Ishikawa (cell line): ENCODE measurements around the gene APOL4.

Source experiments
- CEBPB ChIP-seq: IDR thresholded peaks from 2 replicates; pipeline ENCODE4 v1.6.1; 2012
- CREB1 ChIP-seq: IDR thresholded peaks from 2 replicates; pipeline ENCODE4 v1.6.1; 2012; ENCODE audit warnings: low read depth
- EGR1 ChIP-seq: IDR thresholded peaks from 2 replicates; pipeline ENCODE4 v1.6.1; 2012
- EP300 ChIP-seq: IDR thresholded peaks from 2 replicates; pipeline ENCODE4 v1.6.1; 2012; ENCODE audit warnings: borderline replicate concordance
- FOXM1 ChIP-seq: IDR thresholded peaks from 2 replicates; pipeline ENCODE4 v1.6.1; 2012; ENCODE audit warnings: low read depth, borderline replicate concordance
- NFIC ChIP-seq: IDR thresholded peaks from 2 replicates; pipeline ENCODE4 v1.6.1; 2012
- RAD21 ChIP-seq: IDR thresholded peaks from 2 replicates; pipeline ENCODE4 v1.6.1; 2012; ENCODE audit warnings: low read depth
- TCF12 ChIP-seq: IDR thresholded peaks from 2 replicates; pipeline ENCODE4 v1.6.1; 2012; ENCODE audit warnings: low read depth
- TEAD4 ChIP-seq: IDR thresholded peaks from 2 replicates; pipeline ENCODE4 v1.6.1; 2012
- YY1 ChIP-seq: IDR thresholded peaks from 2 replicates; pipeline ENCODE4 v1.6.1; 2012; ENCODE audit warnings: low read depth
- ZBTB7A ChIP-seq: IDR thresholded peaks from 2 replicates; pipeline ENCODE4 v1.6.1; 2012; ENCODE audit warnings: low read depth
- TF ChIP-seq, protein P1 (sequence below): IDR thresholded peaks from 2 replicates; pipeline ENCODE4 v1.6.1; 2012
- TF ChIP-seq, protein P2 (sequence below): IDR thresholded peaks from 2 replicates; pipeline ENCODE4 v1.6.1; 2012; ENCODE audit warnings: low read depth, mild to moderate bottlenecking
- TF ChIP-seq, protein P3 (sequence below): IDR thresholded peaks from 2 replicates; pipeline ENCODE4 v1.6.1; 2012

The APOL4 gene

DNA sequence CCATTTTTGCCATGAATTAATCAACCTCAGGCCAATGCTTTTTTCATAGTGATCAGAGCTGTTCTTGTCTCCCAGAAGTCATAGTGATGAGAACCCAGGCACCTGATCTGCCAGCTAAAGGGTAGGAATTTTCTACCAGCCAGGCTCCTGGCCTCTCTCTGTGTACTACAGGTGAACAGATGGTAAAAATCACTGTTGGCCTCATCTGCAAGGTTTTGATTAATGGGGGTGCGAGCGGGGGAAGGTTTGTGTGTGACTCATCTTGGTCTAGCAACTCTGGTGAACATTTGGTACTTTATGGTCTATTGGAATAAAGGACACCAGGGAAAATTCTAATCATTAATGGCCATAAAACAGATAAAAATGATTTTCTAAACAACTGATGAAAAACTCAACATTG lies 14.4 kb upstream of the APOL4 start:
- TF ChIP-seq, protein P1, sequence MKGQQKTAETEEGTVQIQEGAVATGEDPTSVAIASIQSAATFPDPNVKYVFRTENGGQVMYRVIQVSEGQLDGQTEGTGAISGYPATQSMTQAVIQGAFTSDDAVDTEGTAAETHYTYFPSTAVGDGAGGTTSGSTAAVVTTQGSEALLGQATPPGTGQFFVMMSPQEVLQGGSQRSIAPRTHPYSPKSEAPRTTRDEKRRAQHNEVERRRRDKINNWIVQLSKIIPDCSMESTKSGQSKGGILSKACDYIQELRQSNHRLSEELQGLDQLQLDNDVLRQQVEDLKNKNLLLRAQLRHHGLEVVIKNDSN, result no peak
- TF ChIP-seq NFIC (no peak), EGR1 (no peak), TCF12 (no peak), CEBPB (no peak), ZBTB7A (no peak), TEAD4 (no peak), EP300 (no peak)
- TF ChIP-seq, protein P2, sequence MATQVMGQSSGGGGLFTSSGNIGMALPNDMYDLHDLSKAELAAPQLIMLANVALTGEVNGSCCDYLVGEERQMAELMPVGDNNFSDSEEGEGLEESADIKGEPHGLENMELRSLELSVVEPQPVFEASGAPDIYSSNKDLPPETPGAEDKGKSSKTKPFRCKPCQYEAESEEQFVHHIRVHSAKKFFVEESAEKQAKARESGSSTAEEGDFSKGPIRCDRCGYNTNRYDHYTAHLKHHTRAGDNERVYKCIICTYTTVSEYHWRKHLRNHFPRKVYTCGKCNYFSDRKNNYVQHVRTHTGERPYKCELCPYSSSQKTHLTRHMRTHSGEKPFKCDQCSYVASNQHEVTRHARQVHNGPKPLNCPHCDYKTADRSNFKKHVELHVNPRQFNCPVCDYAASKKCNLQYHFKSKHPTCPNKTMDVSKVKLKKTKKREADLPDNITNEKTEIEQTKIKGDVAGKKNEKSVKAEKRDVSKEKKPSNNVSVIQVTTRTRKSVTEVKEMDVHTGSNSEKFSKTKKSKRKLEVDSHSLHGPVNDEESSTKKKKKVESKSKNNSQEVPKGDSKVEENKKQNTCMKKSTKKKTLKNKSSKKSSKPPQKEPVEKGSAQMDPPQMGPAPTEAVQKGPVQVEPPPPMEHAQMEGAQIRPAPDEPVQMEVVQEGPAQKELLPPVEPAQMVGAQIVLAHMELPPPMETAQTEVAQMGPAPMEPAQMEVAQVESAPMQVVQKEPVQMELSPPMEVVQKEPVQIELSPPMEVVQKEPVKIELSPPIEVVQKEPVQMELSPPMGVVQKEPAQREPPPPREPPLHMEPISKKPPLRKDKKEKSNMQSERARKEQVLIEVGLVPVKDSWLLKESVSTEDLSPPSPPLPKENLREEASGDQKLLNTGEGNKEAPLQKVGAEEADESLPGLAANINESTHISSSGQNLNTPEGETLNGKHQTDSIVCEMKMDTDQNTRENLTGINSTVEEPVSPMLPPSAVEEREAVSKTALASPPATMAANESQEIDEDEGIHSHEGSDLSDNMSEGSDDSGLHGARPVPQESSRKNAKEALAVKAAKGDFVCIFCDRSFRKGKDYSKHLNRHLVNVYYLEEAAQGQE, result no peak
- TF ChIP-seq, protein P3, sequence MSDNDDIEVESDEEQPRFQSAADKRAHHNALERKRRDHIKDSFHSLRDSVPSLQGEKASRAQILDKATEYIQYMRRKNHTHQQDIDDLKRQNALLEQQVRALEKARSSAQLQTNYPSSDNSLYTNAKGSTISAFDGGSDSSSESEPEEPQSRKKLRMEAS, result no peak

DNA sequence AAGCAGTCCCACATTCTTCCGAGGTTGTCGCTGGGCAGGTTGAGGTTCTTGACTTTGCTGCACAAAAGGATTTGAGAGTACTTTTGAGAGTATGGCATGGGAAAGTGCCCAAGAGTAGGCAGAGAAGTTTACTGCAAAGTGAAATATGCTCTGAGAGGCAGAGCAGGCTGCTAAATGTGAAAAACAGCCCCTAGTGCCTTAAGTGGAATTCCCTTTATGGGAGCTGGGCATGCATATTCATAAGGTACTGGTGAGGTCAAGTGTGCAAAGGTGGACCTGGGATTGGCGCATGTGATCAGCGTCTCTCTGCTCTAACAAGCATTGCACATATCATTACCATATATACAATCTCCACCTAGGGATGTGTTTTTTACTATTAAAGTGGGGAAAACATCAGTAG lies 12.0 kb upstream of the APOL4 start:
- TF ChIP-seq TEAD4, result no peak
- no peak for TF ChIP-seq NFIC
- TF ChIP-seq YY1, result no peak
- TF ChIP-seq, protein P2, result no peak
- no peak for TF ChIP-seq CEBPB
- TF ChIP-seq, protein P3, result no peak
- no peak for TF ChIP-seq ZBTB7A
- TF ChIP-seq, protein P1, result no peak
- no peak for TF ChIP-seq TCF12

DNA sequence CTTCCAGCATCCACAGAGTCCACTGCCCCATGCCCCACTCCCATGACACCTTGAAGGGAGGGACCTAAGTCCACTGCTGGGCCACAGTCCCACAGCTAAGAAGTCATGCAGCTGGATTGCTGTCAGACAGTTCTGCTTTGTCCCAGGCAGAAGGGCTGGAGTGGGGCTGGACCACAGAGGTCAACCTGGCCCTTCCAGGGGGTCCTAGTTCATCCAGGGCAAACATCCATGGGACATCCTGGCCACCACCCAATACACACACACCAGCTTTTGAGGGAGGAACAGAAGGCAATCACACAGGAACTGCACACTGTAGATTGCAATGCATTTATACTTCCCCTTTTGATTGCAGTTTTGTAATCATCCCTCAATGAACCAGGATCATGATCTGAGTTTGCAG lies 11.3 kb upstream of the APOL4 start:
- TF ChIP-seq NFIC (no peak), YY1 (no peak), ZBTB7A (no peak), EGR1 (no peak), CREB1 (no peak), RAD21 (no peak)
- TF ChIP-seq, protein P2, result no peak

DNA sequence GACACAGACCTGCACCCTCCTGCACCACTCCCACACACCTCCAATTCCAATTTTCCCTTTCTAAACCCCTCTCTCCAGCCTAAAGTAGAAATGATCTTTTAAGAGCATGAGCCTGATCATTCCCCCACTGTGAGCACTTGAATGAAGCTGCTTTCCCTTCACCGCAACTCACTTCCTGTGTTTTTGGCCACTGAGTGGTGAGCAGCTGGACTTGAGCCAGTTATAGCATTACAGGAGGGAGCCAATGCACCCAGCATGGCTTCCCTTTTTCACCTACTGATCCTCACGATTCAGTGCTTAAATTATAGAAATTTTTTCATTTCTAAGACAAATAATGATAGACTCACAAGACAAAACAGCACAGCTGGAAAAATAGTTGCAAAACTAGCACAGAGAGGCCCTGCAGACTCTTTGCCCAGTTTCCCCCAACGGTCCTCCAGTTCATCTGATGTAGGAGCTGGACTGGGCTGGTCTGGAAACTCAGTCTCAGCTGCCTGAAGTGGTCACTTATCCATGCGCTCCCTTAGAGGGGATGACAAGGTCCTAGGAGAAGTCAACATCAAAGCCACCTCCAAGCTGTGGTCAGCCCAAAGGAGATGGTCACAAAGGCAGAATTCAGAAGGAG lies 9.7 kb upstream of the APOL4 start:
- TF ChIP-seq, protein P3, result no peak
- TF ChIP-seq NFIC, result peak; percentile 74

DNA sequence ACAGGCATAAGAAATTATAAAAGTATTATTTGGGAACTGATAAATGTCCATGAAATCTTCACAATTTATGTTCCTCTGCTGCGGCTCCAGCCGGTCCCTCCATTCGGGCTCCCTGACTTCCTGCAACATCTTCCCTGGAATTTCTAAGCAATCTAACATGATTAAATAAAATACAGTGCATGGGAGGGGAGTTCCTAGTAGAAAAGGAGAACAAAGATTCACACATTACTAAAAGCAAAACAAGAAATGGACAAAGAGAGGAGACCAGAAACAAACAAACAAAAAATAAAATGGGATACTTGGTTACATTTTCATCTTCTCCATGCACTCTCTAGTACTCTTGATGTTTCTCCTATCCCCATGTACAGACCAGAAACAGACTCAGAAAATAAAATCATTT lies 8.6 kb upstream of the APOL4 start:
- TF ChIP-seq, protein P1, result no peak
- TF ChIP-seq EP300, result no peak
- no peak for TF ChIP-seq FOXM1
- TF ChIP-seq, protein P2, result no peak
- TF ChIP-seq ZBTB7A, result no peak
- no peak for TF ChIP-seq EGR1
- TF ChIP-seq, protein P3, result no peak
